22Rv1 (cell line): ENCODE data around the gene SIGLEC15.

Experiments used
- H3K27ac ChIP-seq: fragments of 450-650 bp; 2 replicates; pipeline ENCODE4 v1.5.1; 2017
- CTCF ChIP-seq: fragments of 450-650 bp; IDR thresholded peaks from 2 replicates; pipeline ENCODE4 v1.5.1; 2017; ENCODE audit warnings: mild to moderate bottlenecking
- ZFX ChIP-seq: fragments of 450-650 bp; IDR thresholded peaks from 2 replicates; pipeline ENCODE4 v1.6.1; 2017; ENCODE audit warnings: antibody characterized with exemption, borderline replicate concordance

Gene SIGLEC15

GRCh38 chr18:45825258-45826044, at the start of gene SIGLEC15:
TSS of gene SIGLEC15 (plus strand) at chr18:45825675. CDS start at chr18:45825729, 54 bp downstream.
- no peak within 1 kb of the TSS for H3K27ac ChIP-seq
- no peak for TF ChIP-seq ZFX
- TF ChIP-seq CTCF: no peak

GRCh38 chr18:45775743-45776142, 49.7 kb upstream of the SIGLEC15 start:
- no peak overlapping the region for H3K27ac ChIP-seq
- TF ChIP-seq ZFX (no peak), CTCF (no peak)

- TF ChIP-seq CTCF: no peak
- no peak for TF ChIP-seq ZFX
- no peak overlapping the region for H3K27ac ChIP-seq
These were observed 48.1 kb upstream of the SIGLEC15 start for GRCh38 chr18:45777393-45777792.

- no peak for TF ChIP-seq CTCF
- H3K27ac ChIP-seq: no peak overlapping the region
These were observed 44.9 kb upstream of the SIGLEC15 start for GRCh38 chr18:45780568-45780967.

DNA sequence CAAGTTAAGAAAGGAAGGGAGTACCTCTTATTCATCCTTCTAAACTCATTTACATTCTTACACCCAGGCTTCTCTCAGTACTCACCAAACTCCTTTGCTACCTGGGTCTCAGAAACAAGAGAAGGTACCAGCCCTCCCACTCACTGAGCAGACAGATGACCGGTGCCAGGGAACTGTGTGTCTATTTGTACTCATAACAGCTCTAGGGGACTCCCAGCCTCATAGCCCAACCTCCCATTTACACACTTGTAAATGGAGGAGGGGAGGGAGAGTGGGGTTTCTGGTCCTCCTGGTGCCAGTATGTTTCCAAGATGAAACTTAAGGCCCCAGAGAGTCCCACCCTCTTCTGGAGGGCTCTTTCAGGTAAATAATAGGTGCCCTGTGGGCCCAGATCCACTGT, 42.8 kb upstream of the SIGLEC15 start:
- peak overlapping the region; percentile 44 for H3K27ac ChIP-seq
- TF ChIP-seq CTCF (no peak), ZFX (no peak)

DNA sequence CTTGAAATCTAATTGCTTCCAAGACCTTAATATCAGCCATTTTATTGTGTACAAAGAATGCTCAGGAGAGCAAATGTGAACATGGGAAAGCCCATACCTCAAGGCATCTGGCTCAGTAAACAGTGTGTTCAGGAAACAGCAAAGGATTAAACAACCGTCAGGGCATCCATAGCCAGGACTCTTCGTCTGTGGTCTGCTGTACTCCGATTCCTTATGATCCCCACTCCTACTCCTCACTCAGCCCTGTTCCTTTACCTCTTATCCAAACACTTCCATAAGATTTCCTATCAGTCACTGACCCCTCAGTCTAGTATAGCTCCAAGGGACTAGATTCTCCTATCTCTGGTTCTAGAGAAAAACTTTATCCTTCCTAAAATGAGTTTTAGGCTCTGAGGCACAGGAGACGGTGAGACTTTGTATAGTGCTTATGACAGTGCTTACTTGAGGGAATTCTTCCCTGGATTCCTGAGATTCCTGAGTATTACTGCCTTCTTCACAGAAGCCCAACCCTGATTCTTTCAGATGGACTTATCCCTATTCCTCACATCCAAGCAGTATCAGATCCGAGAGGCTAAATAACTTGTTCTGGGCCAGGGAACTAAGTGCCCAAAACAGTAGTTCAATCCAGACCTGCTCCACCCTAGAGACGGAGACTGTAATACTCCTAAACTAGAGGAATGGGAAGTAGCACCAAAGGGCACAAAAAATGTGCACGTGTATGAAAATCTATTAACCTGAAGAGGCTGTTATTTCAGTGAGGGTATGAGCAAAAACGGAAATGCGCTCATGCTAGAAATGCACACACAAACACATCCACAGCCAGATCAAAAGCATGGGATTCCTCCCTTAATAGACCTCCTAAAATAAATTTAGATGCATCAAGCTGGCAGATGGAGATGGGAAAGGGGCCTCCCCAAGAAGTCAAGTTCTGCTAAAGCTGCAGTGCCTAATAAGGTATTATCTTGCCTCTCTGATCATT, 42.1 kb upstream of the SIGLEC15 start:
- H3K27ac ChIP-seq: peak overlapping the region; percentile 44
- TF ChIP-seq CTCF: no peak
- TF ChIP-seq ZFX: no peak
